Rectal smooth muscle tissue (tissue), 1 donor: Measurements from ENCODE around the gene CUTA.

Experiments used
- H3K27ac ChIP-seq: one replicate; pipeline ENCODE4 v1.7.0; 2013; ENCODE audit warnings: low read depth, low read length, inconsistent platforms
- H3K27me3 ChIP-seq: one replicate; pipeline ENCODE4 v1.7.0; 2013; ENCODE audit warnings: low read length; ENCODE audit not compliant: control insufficient read depth, insufficient read depth
- H3K36me3 ChIP-seq: one replicate; pipeline ENCODE4 v1.7.0; 2013; ENCODE audit warnings: low read length; ENCODE audit not compliant: control insufficient read depth, insufficient read depth
- H3K4me1 ChIP-seq: one replicate; pipeline ENCODE4 v1.7.0; 2013; ENCODE audit warnings: low read length; ENCODE audit not compliant: control insufficient read depth, insufficient read depth
- H3K4me3 ChIP-seq: one replicate; pipeline ENCODE4 v1.7.0; 2013; ENCODE audit warnings: low read length
- H3K9ac ChIP-seq: one replicate; pipeline ENCODE4 v1.7.0; 2013; ENCODE audit warnings: low read length

CUTA gene

GRCh38 chr6:33425668-33426577, 8.0 kb upstream of the CUTA start:
- Histone ChIP-seq H3K9ac (no peak overlapping the region), H3K27me3 (no peaks in the 10 kb centered on the region), H3K36me3 (no peaks in the 10 kb centered on the region), H3K27ac (peak overlapping the region; percentile 83), H3K4me1 (peaks cover 26% of the 10 kb centered on the region), H3K4me3 (peak overlapping the region; percentile 64)

- peak overlapping the region; percentile 83 for H3K27ac ChIP-seq
- H3K27me3 ChIP-seq = no peaks in the 10 kb centered on the region
- H3K4me3 ChIP-seq = peak overlapping the region; percentile 64
- no peaks in the 10 kb centered on the region for H3K36me3 ChIP-seq
- H3K4me1 ChIP-seq = peaks cover 23% of the 10 kb centered on the region
- H3K9ac ChIP-seq = peak overlapping the region; percentile 64
Measured at GRCh38 chr6:33424855-33425667, 7.2 kb upstream of the CUTA start.

DNA sequence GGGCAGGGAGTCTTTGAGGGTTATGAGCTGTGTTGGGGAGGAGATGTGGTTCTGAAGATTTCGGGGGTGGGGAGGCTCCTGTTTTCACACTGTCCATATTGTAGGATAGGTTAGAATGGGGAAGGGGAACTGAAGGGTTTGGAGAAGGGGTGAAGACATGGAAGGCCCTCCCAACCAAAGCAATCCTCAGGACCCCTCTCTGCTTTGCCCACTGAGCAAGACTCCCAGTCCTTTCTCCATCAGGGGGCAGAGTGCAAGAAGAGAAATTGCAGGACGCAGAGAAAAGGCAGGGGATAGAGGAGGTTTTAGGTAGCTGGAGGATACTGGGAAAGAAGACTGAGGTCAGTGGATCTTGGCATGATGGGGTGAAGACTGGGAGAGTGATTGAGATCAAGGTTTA, 5.9 kb upstream of the CUTA start:
- no peak overlapping the region for H3K9ac ChIP-seq
- H3K4me1 ChIP-seq = peaks cover 33% of the 10 kb centered on the region
- no peak overlapping the region for H3K4me3 ChIP-seq
- no peaks in the 10 kb centered on the region for H3K36me3 ChIP-seq
- H3K27ac ChIP-seq = no peak overlapping the region
- no peaks in the 10 kb centered on the region for H3K27me3 ChIP-seq

GRCh38 chr6:33421344-33421643, 3.4 kb upstream of the CUTA start:
- H3K36me3 ChIP-seq = no peaks in the 10 kb centered on the region
- H3K4me1 ChIP-seq = peaks cover 31% of the 10 kb centered on the region
- no peaks in the 10 kb centered on the region for H3K27me3 ChIP-seq
- no peak overlapping the region for H3K27ac ChIP-seq
- H3K4me3 ChIP-seq = no peak overlapping the region
- H3K9ac ChIP-seq = no peak overlapping the region

DNA sequence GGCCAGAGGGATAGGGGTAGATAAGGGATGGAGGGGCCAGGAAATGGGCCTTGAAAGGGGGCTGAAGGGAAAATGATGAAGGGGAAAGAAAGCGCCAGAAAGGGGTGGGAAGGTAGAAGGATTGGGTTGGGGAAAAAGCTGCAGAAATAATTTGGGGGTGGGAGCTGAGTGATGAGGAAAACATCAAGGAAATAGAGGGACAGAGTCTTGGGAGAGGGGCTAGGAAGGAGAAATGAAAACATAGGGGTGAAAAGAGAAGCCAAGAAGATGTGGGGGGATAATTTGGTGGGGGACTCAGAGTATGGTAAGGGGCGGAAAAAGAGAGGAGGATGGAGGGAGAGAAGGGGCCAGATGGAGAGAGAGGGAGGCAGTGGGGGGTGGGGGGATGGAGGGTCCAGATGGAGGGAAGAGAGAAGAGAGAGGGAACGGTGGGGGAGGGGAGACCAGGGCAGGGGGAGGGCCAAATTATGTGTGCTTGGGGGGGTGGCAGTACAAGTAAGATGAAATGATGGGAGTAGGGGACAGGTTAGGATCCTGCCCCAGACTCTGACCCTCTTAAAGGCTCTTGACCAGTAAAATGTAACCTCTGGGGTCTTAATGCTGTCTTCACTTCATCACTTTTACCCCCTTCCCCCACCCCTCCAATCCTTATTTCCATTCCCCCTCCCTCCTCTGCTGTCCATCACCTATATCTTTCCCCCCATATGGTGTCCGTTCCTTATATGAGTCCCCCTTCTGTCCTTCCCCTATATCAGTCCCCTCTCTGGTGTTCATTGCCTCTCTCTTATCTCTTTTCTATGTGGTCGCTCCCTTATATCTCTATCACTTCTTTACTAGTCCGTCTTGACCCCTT, 2.8 kb upstream of the CUTA start:
- Histone ChIP-seq H3K36me3 (peaks cover 4% of the 10 kb centered on the region), H3K9ac (no peak overlapping the region), H3K27ac (peak overlapping the region; percentile 26), H3K4me3 (peak overlapping the region; percentile 29), H3K27me3 (no peaks in the 10 kb centered on the region), H3K4me1 (peaks cover 31% of the 10 kb centered on the region)

GRCh38 chr6:33419580-33420490, 1.9 kb upstream of the CUTA start, which contains the start of gene SYNGAP1:
SYNGAP1 (plus strand) TSS chr6:33420065; CDS start chr6:33420265, 200 bp downstream.
- Histone ChIP-seq H3K4me1 (peaks cover 27% of the 10 kb centered on the region), H3K36me3 (peaks cover 8% of the 10 kb centered on the region), H3K9ac (no peak within 1 kb of the TSS), H3K4me3 (peak within 1 kb of the TSS; percentile 58), H3K27ac (peak within 1 kb of the TSS; percentile 88), H3K27me3 (no peaks in the 10 kb centered on the region)

- Histone ChIP-seq H3K4me3 (peak overlapping the region; percentile 58), H3K36me3 (peaks cover 15% of the 10 kb centered on the region), H3K4me1 (peaks cover 20% of the 10 kb centered on the region), H3K27me3 (no peaks in the 10 kb centered on the region), H3K27ac (peak overlapping the region; percentile 88), H3K9ac (peak overlapping the region; percentile 68)
Measured at GRCh38 chr6:33418690-33419291, 884 bp upstream of the CUTA start.

DNA sequence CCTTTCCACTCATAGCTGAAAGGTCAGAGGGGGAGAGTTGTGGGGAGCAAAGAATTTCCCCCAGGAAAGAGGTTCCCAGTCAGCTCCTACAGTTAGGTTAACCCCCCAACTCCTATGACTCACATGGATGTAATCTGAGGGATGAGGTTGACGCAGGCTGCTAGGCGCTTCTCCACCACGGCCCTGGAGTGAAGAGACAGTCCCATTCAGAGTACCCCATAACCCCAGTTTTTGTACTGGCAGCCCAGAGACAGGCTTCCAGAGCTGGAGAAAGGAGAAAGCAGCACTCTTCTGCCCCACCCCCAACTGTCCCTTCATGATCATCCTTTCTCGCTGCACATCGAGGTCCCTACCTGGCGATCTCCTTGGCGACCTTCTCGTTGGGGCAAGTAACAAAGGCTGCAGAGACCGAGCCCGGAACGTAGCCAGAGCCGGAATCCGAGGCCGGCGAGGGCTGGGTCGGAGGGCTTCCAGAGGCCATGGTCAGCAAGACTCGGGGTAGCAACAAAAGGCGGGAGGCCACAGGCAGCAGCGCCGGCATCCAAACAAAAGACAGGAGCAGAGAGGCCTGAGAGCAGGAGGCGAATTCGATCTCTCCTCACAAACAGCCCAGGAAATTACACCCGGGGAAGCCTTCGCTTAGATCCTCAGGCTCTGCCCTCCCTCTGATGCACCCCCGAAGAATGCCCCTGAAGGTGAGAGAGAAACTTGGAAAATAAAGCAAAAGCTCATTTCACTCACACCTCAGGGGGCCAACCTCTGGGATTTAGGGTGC, 592 bp downstream of the CUTA start:
- H3K27me3 ChIP-seq = no peaks in the 10 kb centered on the region
- peak overlapping the region; percentile 88 for H3K27ac ChIP-seq
- peak overlapping the region; percentile 26 for H3K9ac ChIP-seq
- H3K36me3 ChIP-seq = peaks cover 23% of the 10 kb centered on the region
- peak overlapping the region; percentile 72 for H3K4me3 ChIP-seq
- H3K4me1 ChIP-seq = peaks cover 20% of the 10 kb centered on the region

GRCh38 chr6:33416386-33417127, 1.4 kb downstream of the CUTA start:
- no peaks in the 10 kb centered on the region for H3K27me3 ChIP-seq
- H3K36me3 ChIP-seq = peaks cover 23% of the 10 kb centered on the region
- H3K4me3 ChIP-seq = peak overlapping the region; percentile 72
- H3K4me1 ChIP-seq = peaks cover 22% of the 10 kb centered on the region
- no peak overlapping the region for H3K9ac ChIP-seq
- H3K27ac ChIP-seq = peak overlapping the region; percentile 88

GRCh38 chr6:33415831-33416230, 2.1 kb downstream of the CUTA start:
- H3K36me3 ChIP-seq = peaks cover 23% of the 10 kb centered on the region
- no peak overlapping the region for H3K9ac ChIP-seq
- no peaks in the 10 kb centered on the region for H3K27me3 ChIP-seq
- H3K4me1 ChIP-seq = peaks cover 23% of the 10 kb centered on the region
- H3K4me3 ChIP-seq = no peak overlapping the region
- no peak overlapping the region for H3K27ac ChIP-seq
